DOHH2 (cell line): ENCODE measurements around the gene MLXIPL.

Source experiments
- EZH2phosphoT487 ChIP-seq: fragments of 200-600 bp; sonication (generic); IDR thresholded peaks from 2 replicates; pipeline ENCODE4 v1.6.1; 2017; ENCODE audit warnings: borderline replicate concordance, mild to moderate bottlenecking, antibody characterized with exemption, low read length, moderate library complexity, mixed read lengths
- TF ChIP-seq, protein P1 (sequence below): fragments of 200-600 bp; sonication (generic); IDR thresholded peaks from one replicate; pipeline ENCODE4 v1.5.1; 2014; ENCODE audit warnings: antibody characterized with exemption, mild to moderate bottlenecking, low read depth, low read length; ENCODE audit not compliant: poor library complexity, severe bottlenecking

DNA sequence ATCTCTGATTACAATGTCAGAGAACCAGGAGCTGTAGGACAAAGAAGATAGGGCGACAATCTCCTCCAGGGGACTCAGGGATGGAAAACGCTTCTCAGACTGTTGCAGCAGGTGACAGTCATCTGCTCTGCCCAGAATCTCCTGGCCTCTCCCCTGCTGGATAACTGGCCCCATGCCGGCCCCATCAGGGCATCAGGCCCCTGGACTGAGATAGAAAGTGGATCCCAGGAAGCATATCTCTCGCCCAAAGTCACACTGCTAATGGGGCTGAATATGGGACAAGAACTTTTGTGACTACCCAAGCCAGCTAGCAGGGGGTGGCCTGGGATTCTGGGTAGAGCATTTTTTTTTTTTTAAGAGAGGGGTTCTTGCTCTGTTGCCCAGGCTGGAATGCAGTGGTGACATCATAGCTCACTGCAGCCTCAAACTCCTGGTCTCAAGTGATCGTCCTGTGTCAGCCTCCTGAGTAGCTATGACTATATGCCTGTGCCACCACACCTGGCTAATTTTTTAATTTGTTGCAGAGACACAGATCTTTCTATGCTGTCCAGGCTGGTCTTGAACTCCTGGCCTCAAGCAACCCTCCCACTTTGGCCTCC, 20.5 kb upstream of the MLXIPL start:
- TF ChIP-seq, protein P1, sequence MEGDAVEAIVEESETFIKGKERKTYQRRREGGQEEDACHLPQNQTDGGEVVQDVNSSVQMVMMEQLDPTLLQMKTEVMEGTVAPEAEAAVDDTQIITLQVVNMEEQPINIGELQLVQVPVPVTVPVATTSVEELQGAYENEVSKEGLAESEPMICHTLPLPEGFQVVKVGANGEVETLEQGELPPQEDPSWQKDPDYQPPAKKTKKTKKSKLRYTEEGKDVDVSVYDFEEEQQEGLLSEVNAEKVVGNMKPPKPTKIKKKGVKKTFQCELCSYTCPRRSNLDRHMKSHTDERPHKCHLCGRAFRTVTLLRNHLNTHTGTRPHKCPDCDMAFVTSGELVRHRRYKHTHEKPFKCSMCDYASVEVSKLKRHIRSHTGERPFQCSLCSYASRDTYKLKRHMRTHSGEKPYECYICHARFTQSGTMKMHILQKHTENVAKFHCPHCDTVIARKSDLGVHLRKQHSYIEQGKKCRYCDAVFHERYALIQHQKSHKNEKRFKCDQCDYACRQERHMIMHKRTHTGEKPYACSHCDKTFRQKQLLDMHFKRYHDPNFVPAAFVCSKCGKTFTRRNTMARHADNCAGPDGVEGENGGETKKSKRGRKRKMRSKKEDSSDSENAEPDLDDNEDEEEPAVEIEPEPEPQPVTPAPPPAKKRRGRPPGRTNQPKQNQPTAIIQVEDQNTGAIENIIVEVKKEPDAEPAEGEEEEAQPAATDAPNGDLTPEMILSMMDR = no peak
- TF ChIP-seq EZH2phosphoT487 = no peak
